ENCODE results near the gene ATP8B1. TPM values are rescaled to one million over a fixed set of nuclear protein-coding genes. Genes with fewer than 3 reads are reported as not detected.

The ATP8B1 gene
- total and polyA plus RNA-seq, 9 of the 15 experiments (the other 6 are each of a cell fraction or from before 2014, with no cell fraction given): 0.01 to 0.22 (median 0.03) TPM; not detected in 3

DNA sequence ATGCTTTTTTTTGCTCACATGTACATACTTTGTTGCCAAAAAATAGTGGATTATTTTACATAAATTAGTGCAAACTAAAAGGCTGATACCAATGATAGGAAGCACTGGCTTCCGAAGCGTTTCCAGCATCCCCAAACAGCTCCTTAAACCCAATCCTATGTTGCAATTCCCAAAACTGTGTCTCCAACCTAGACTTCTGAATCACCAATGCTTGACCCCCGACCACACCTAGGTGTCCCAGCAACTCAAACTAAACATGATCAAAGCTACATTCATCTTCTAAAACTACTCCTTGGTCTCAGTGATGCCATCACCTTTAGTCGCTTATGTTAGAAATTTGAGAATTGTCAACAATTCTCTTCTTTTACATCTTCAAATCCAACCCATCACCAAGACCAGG is 13.4 kb downstream of the ATP8B1 start:
- Histone ChIP-seq H3K36me3 (ENCODE audit: control insufficient read depth, insufficient read depth, low read length) (no peaks in the 10 kb centered on the region), H3K27ac (ENCODE audit: extremely low read depth, low read depth, low read length) (no peak overlapping the region), H3K4me3 (no peak overlapping the region), H3K27me3 (ENCODE audit: control insufficient read depth in 2 of 2, insufficient read depth in 2 of 2, low read length in 2 of 2) (no peaks in the 10 kb centered on the region), H3K4me1 (replicated peaks in 1 of 2; ENCODE audit: control insufficient read depth in 2 of 2, insufficient read depth in 2 of 2, low read length in 2 of 2) (peaks cover 0 to 5% of the 10 kb centered on the region in 2 experiments; a peak in 3 of 5 replicates), H3K9me3 (replicated peaks; ENCODE audit: control insufficient read depth, insufficient read depth, low read depth, low read length) (no peaks in the 10 kb centered on the region), H2AFZ (ENCODE audit: low read depth, low read length) (no peak overlapping the region), H4K20me1 (replicated peaks; ENCODE audit: control insufficient read depth, insufficient read depth, low read length) (no peaks in the 10 kb centered on the region), H3K79me2 (ENCODE audit: control insufficient read depth, insufficient read depth, low read length) (no peaks in the 10 kb centered on the region), H3K9ac (ENCODE audit: insufficient read depth in 1 of 2, low read depth in 2 of 2, low read length in 2 of 2) (no peak overlapping the region), H3K4me2 (ENCODE audit: insufficient read depth, low read length) (no peak overlapping the region), H3K9me1 (ENCODE audit: control insufficient read depth, insufficient read depth, low read length) (no peaks in the 10 kb centered on the region)
- ChIA-PET POLR2A (no interaction called here), CTCF (ENCODE audit: low intra/inter-chr PET ratio) (no interaction called here)
- intact Hi-C loops (cut with micrococcal nuclease): no loop called here
- DNase-seq (ENCODE audit: extremely low read depth in 1 of 4, low spot score in 3 of 4): no peak
- TF ChIP-seq ZNF224 (CRISPR knock-in tag; IDR thresholded peaks at IDR 0.05) (no peak), ZNF124 (CRISPR knock-in tag; IDR thresholded peaks at IDR 0.05) (no peak), NCOR1 (IDR thresholded peaks at IDR 0.05) (no peak), ZNF41 (CRISPR knock-in tag; conservative IDR thresholded peaks at IDR 0.05) (no peak)
- TF ChIP-seq, protein P1, sequence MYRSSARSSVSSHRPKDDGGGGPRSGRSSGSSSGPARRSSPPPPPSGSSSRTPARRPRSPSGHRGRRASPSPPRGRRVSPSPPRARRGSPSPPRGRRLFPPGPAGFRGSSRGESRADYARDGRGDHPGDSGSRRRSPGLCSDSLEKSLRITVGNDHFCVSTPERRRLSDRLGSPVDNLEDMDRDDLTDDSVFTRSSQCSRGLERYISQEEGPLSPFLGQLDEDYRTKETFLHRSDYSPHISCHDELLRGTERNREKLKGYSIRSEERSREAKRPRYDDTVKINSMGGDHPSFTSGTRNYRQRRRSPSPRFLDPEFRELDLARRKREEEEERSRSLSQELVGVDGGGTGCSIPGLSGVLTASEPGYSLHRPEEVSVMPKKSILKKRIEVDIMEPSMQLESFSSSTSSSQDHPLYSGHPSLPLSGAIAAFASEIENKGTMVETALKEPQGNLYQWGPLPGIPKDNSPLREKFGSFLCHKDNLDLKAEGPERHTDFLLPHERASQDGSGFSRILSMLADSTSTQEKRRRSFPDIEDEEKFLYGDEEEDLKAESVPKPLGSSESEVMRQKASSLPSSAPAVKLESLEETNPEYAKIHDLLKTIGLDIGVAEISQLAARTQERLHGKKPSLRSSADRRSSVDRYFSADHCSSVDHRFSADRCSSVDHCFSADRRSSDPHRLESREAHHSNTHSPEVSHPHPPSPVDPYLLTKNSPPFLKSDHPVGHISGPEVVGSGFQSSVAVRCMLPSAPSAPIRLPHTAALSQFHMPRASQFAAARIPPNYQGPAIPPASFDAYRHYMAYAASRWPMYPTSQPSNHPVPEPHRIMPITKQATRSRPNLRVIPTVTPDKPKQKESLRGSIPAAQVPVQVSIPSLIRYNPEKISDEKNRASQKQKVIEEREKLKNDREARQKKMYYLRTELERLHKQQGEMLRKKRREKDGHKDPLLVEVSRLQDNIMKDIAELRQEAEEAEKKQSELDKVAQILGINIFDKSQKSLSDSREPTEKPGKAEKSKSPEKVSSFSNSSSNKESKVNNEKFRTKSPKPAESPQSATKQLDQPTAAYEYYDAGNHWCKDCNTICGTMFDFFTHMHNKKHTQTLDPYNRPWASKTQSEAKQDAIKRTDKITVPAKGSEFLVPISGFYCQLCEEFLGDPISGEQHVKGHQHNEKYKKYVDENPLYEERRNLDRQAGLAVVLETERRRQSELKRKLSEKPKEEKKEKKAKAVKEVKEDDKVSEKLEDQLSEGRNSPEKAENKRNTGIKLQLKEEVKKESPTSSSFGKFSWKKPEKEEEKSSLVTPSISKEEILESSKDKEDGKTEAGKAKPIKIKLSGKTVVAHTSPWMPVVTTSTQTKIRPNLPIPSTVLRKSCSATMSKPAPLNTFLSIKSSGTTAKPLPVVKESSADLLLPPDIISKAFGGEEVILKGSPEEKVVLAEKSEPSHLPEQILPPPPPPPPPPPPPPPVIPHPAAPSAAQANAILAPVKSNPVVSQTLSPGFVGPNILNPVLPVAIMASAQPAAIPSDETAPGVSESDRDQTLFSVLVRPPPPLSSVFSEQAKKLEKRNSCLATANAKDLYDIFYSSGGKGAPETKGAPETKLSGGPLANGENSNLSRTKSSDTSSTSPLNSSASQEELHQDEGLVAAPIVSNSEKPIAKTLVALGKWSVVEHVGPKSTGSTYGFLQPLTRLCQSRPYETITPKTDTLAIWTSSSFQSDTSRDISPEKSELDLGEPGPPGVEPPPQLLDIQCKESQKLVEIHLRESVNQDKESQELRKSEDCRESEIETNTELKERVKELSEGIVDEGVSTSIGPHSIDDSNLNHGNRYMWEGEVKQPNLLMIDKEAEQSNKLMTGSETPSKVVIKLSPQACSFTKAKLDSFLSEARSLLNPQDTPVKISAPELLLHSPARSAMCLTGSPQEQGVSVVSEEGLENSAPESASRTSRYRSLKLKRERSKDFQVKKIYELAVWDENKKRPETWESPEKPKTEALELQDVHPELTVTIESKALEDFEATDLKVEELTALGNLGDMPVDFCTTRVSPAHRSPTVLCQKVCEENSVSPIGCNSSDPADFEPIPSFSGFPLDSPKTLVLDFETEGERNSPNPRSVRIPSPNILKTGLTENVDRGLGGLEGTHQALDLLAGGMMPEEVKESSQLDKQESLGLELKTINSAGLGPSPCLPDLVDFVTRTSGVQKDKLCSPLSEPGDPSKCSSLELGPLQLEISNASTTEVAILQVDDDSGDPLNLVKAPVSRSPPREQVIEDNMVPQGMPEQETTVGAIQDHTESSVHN (IDR thresholded peaks at IDR 0.05; ENCODE audit: borderline replicate concordance in 1 of 2, low read depth in 1 of 2): no peak
- no peak for FAIRE-seq
- BruUV-seq (replicated peaks): no TSS peak
- 44% methylated on average over 4 of the region's 4 CpGs for whole genome bisulfite sequencing (ENCODE audit: insufficient coverage, low coverage, missing lambda C conversion rate)
- in situ Hi-C loops (cut with MboI): no loop called here
- no peak for ATAC-seq
